Caki2 (cell line): ENCODE data around the gene DDA1. TPM values are rescaled to one million over a fixed set of nuclear protein-coding genes. Genes with fewer than 3 reads are reported as not detected.
"Not testable (repeated sequence)": the region's sequence is repeated elsewhere in the genome, so short reads cannot be mapped to it uniquely, and the experiment has no call there.

Experiments
- DNase-seq: peaks from one replicate; pipeline ENCODE4 v3.0.0-alpha.2; 2015; ENCODE audit warnings: low read depth
- in situ Hi-C: cut with HindIII; loops from 2 replicates; pipeline ENCODE4 v1.10.0; 2016; ENCODE audit warnings: low sequenced_read_pairs, low pct_unique_long_range_greater_than_20kb, mixed read lengths
- total RNA-seq: library from RNA; depleted of rRNA; stranded (reverse); fragments of >200 nt; shearing (Covaris generic); gene quantifications from 2 replicates; pipeline ENCODE4 v1.2.3, GENCODE V29; 2014; ENCODE audit warnings: low replicate concordance

The DDA1 gene
- total RNA-seq, 1 experiment from 2014 or later = 17.9 TPM

DNA sequence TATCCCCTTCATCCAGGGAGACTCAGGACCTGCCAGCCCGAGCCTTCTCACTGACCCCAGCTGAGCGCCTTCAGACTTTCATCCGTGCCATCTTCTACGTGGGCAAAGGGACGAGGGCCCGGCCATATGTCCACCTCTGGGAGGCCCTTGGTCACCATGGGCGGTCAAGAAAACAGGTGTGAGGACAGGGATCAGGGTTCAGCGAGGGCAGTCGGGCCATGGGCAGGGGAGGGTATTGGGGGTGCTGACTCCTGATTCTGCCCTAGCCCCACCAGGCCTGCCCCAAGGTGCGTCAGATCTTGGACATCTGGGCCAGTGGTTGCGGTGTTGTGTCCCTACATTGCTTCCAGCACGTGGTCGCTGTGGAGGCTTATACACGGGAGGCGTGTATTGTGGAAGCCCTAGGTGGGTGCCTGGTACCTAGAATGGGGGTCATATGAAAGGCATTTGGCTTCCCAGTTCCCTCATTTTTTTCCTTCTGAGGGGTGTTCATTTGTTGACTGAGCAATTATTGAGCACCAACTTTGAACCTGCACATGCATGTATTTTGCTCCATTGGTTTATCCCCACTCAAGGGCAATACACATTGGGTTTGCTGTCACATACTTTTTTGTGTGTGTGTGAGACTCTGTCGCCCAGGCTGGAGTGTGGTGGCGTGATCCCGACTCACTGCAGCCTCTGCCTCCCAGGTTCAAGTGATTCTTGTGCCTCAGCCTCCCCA is 23.8 kb upstream of the DDA1 start:
- in situ Hi-C loops = no loop called here
- no peak for DNase-seq

DNA sequence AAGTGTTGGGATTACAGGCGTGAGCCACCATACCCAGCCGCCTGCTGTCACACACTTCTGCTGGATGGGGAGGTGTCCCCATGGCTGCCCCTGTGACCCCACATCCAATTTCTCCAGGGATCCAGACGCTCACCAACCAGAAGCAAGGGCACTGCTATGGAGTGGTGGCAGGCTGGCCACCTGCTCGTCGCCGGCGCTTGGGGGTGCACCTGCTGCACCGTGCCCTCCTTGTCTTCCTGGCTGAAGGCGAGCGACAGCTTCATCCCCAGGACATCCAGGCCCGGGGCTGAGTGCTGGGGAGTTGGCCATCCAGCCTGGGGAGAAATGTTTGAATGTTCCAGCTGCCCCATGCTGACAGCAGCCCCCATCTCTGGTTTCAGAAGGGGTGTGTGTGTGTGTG is 23.1 kb upstream of the DDA1 start:
- no peak for DNase-seq
- in situ Hi-C loops = no loop called here

DNA sequence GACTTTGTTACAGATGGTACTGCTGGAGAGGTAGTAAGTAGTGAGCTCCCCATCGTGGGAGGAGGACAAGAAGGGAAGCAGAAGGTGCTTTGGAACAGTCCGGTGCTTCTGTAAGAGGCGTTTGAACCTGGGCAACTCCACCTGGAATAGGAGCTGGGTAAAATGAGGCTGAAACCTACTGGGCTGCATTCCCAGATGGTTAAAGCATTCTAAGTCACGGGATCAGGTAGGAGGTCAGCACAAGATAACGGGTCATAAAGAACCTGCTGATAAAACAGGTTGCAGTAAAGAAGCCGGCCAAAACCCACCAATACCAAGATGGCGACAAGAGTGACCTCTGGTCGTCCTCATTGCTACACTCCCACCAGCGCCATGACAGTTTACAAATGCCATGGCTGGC is 22.6 kb upstream of the DDA1 start:
- no peak for DNase-seq
- in situ Hi-C loops = no loop called here

DNA sequence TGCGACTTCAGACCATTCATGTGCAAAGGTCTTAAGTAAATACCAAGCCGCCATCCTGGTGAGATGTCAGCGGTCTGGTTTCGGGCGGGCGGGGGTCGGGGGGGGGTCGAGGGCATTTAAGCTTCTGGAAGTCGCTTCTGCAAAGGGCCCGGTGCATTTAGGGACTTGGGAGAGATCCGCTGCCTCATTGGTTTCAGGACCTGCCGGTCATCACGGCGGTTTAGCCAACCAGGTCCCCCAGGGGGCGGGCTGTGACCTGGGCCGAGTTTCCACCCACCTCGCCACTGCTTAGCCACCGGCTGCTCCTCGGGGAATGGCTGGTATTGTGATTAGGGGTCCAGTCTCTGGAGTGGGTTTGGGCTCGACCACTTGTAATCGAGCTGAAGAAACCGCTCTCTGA is 19.9 kb upstream of the DDA1 start:
- in situ Hi-C loops = no loop called here
- no peak for DNase-seq

DNA sequence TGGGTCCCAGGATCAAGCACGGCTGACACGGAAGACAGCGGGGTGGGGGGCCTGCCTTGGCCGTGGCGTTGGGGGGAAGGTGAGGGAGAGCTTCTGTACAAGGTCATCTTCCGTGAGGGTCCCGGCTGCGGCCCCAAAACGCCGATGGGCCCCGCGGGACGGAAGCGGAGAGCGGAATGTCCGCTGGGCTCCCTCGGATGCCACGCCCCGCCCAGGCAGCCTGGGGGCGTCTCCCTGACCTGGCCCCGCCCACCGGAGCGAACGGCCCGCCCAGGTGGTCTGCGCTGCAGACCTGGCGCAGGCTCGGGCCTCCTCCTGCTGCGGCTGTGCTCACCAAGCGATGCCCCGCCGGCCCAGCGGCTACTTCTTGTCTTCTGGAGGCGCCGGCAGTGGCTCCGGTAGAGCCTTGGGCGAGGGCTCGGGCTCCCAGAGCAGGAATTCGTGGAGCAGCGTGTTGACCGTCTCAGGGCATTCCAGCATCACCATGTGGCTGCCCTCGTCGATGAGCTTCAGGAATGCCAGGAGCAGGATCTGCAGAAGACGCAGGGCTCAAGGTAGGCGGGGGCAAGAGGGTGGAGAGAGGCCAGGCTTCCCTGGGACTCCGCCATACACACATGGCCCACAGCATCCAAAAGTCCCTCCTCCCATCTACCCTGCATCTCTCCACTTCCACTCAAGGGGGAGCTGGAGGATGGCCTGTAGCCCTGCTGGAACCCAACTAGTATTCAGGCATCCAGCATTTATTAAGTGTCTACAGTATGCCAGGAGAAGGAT is 16.9 kb upstream of the DDA1 start:
- in situ Hi-C loops = no loop called here
- peak; percentile 79 for DNase-seq

DNA sequence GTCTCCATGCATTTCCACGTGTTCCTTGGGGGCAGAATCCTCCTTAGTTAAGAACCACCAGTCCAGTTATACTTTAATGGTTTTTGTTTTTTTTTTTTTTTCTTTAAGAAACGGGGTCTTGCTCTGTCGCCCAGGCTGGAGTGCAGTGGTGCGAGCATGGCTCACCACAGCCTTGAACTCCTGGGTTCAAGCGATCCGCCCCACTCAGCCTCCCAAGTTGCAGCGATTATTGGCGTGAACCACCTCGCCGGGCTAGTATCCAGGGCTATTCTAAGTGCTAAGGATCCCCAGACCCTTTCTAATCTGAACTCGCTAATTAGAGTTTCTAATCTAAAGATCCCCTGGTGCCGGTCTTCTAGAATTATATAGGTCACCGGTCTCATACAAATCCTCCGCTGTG is 15.8 kb upstream of the DDA1 start:
- in situ Hi-C loops = no loop called here
- no peak for DNase-seq

DNA sequence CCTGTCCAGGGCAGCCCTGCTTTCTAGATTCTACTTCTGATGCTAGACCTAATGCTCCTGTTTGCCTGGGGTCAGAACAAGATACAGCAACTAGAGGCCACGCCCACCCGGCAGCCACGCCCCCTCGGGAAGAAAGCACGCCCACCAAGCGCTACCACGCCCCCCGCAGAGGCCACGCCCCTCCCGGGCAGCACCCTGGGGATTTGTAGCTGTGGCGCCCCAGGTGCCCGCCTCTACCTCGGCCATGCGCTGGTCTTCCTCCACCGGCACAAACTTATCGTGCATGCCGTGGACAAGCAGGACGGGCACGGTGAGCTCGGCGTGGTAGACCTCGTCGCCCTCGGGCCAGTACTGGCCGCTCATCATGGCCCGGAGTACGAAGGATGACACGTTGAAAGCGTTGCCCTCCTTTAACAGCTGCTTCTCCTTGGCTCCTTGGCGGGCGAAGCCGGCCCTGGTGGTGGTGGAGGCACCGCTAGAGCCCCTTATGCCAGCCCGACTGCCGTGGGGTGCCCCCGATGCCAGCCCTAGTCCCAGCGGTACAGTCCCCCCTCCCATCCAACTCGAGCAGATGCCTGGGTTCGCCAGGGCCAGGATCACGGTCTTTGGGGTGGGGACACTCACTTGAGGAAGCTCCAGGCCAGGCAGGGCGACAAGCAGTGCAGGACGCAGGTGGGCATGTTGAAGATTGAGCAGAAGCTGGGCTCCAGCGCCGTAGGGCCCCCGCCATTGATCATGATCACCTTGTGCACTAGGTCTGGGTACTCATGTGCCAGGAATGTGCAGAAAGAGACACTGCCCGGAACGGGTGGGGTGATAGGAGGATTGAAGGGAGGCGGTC is 15.1 kb upstream of the DDA1 start:
- peak; percentile 54 for DNase-seq
- in situ Hi-C loops = no loop called here

DNA sequence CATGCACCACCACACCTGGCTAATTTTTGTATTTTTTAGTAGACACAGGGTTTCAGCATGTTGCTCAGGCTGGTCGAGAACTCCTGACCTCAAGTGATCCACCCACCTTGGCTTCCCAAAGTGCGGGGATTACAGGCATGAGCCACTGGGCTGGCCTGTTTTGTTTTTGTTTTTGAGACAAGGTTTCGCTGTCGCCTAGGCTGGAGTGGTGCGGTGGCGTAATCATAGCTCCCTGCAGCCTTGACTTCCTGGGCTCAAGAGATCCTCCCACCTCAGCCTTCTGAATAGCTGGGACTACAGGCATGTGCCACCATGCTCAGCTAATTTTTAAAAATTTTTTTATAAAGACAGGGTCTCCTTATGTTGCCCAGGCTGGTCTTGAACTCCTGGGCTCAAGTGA is 13.8 kb upstream of the DDA1 start:
- in situ Hi-C loops, DNase-seq: not testable (repeated sequence)

DNA sequence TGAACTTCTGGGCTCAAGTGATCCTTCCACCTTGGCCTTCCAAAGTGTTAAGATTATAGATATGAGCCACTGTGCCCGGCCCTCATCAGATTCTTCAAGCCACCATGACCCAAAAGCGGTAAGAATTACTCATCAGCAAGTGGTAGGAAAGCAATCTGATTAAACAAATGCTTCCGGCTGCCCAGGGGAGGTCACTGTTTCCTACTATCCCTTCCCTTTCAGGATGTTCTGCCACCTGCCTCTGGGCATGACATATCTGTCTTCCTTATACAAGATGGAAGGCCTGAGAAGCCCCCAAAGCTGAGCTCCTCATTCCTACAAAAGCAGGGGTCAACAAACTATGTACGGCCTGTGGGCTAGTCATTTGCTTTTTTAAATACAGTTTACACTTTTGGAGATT is 13.1 kb upstream of the DDA1 start:
- peak; percentile 67 for DNase-seq
- in situ Hi-C loops = no loop called here

DNA sequence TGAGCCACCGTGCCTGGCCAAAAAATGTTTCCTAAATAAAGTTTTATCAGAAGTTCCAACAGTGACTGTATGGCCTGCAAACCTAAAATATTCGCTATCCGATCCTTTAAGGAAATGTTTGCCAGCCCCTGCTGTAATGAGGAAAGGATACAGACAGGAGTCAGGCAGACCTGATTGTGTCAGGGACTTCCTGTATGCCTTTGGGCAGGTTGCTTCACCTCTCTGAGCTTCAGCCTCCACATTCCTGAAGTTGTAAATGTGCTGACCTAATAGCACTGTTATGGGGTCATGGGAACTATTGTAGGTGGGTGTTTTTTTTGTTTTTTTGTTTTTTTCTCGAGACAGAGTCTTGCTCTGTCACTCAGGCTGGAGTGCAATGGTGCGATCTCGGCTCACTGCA is 12.4 kb upstream of the DDA1 start:
- in situ Hi-C loops = no loop called here
- DNase-seq = no peak

DNA sequence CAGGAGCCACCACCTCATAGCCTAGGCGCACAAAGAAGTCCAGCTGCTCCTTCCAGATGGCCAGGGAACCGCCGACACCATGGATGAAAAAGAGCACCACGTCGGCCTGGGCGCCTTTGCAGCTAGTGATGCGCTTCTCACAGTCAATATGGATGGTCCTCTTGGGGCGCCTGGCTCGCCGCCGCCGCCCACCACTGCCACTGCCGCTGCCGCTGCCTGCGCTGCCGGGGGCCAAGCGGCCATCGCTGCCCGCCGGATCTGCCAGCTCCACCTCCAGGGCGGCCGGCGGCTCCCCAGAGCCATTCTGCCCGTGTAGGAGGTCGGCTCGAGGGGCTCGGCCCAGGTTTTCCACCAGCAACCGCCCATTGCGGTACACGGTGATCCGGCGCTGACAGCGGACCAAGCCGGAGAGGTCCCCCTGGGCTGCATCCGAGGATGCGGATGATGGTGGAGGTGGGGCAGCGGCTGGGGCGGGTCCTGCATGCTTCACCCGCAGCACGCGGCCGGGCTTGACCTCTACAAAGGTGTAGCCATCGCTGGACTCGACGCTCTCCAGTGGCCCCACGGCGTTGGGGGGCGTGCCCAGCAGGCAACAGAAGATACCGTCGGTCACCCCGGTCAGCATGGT is 8.3 kb upstream of the DDA1 start:
- DNase-seq = no peak
- in situ Hi-C loops = no loop called here

DNA sequence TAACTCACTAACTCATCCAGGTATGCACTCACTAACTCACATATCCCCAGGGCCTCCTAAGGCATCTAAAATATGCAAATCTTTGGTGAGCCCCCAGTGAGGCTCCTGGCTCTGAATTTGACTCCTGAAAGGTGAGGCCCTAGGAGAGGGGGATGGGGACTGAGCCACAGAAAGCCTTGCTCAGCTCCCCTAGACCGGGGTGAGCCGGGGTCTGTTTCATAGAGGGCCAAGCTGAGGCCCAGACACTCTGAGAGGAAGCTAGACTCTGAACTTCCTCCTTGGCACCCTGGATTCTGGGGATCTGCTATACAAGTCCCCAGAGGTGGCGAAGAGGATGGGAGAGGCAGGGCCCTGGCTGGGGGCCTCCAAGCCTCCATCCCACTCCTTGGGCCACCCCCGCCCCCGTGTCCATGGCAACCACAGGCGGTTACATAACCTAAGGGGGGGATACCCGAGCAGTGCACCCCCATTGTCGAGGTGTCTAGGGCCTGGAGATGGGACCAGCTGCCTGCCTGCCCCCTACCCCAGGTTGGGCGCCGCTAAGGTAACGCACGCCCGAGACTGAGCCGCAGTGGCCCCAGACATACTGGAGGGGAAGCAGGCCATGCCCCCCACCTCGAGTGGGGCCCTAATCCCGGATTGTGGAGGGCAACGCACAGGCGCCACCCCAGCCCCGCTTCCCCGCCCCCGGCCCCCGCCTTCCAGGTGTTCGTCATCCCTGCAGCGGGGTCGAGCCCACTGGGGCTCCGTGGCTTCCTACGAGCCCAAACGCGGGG is 6.8 kb upstream of the DDA1 start:
- in situ Hi-C loops = no loop called here
- no peak for DNase-seq

DNA sequence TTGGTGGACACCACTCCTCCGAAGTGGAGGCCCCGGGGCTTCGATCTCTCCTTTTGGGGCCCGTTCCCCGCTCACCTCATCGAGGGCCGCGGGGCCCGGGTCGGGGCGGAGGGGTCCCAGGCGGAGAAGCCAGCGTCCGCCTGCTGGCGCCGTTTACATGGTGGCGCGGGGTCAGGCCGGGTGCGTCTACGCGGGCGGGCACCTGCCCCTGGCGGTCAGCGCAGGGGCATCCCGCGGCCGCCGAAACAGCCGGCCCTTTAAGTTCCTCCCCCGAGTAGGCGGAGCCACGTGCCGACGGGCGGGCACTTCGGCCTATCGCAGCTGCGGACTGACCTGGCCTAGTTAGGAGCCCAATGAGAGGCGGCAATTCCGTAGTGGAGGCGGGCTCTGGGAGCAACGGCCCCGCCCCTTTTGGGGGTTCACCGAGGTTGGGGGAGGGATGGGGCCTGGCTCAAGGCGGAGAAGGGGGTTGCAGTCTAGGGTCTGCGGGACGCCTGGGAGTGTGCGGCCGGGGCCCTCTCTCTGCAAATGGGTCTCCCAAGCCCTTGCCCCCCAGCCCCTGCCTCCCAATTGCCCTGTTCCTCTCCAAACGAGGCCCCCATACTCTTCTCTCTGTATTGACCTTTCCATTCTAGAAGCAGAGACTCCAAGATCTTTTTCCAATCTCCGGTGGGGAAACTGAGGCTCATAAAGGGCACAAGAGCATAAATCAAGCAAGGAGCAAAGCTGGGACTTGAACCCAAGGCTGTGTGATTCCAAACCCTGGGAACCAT is 6.0 kb upstream of the DDA1 start, which contains the start of gene ABHD8:
ABHD8 (minus strand) TSS at position 259 of the 773 bp plus-strand sequence. CDS start 1,809 bp downstream, outside the sequence.
- in situ Hi-C loops = no loop called here
- DNase-seq = peak; percentile 92

DNA sequence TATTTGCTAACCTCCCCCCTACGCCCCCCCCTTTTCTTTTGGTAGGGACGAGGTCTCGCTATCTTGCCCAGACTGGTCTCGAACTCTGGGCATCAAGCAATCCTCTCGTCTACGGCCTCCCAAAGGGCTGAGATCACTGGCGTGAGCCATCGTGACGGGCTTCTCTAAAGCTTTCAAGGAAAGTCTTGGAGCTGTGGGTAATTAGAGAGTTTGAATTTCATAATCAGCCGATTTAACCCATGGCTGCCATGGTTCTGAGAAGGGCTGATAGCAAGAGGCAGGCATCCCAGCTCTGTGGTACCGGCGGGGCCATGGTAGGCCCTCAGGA is 5.5 kb upstream of the DDA1 start:
- DNase-seq = no peak
- in situ Hi-C loops = no loop called here

DNA sequence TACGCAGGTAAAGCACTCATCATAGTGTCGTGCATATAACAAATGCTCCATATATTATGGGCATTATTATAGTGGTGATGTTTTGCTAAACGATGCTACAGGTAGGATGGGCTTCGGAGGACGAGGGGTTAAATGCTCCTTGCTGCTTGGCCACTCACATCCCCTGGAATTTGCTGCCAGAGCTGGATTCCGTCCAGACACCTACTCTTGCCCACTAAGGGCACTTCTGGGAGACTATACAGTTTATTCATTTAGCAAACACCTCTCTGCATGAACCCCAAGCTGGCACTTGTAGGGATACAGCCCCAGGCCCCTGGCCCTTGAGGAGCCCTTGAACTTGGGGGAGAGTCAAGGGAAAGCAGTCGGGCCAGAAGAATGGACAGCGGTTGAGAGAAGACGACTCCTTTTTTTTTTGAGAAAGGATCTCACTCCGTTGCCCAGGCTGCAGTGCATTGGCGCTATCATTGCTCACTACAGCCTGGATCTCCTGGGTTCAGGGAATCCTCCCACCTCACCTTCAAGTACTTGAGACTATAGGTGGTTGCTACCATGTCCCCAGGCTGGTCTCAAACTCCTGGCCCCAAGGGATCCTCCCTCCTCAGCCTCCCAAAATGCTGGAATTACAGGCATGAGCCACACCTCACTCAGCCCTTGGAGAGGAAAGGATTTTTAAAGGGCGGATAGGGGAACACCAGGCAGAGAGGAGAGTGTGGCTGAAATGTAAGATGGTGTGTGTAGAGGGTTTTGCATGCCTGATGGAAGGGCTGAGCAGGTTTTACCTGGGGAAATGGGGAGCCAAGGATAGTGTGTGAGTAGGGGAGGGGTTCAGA is 4.8 kb upstream of the DDA1 start:
- DNase-seq = peak; percentile 29
- in situ Hi-C loops = no loop called here

DNA sequence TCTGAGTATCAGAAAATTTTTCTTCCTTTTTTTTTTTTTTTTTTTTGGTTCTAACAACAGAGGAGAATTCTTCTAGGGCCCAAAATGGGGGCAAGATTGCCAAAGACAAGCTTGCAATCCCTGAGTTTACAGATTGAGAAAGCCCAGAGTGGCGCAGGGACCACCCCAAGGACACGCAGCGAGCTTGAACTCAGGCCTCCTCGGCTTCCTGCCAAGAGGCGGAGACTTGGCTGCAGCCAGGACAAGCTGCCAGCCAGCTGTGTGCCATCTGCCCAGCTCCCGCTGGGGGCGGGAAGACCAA is 4.2 kb upstream of the DDA1 start:
- in situ Hi-C loops = no loop called here
- no peak for DNase-seq
